ENCODE results near the gene CUX1.

DNA sequence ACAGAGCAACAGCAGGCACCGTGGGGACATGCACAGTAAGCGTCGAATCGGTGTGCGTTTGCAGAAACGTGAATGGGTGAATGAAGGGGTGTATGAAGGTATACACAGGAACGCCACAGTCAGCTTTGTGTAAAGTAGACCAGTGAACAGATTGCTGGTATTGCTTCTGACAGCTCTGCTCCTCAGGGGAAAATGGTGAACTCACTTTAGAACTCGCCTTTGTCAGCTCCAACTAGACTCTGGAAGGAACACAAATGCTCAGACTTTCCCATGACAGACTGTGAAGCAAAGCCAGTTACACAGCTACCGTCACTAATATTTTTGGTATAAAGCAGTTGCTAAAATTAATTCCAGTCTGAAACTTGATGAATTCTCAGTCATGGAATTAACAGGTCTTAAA is 78.9 kb downstream of the CUX1 start:
- TF ChIP-seq, protein P1, sequence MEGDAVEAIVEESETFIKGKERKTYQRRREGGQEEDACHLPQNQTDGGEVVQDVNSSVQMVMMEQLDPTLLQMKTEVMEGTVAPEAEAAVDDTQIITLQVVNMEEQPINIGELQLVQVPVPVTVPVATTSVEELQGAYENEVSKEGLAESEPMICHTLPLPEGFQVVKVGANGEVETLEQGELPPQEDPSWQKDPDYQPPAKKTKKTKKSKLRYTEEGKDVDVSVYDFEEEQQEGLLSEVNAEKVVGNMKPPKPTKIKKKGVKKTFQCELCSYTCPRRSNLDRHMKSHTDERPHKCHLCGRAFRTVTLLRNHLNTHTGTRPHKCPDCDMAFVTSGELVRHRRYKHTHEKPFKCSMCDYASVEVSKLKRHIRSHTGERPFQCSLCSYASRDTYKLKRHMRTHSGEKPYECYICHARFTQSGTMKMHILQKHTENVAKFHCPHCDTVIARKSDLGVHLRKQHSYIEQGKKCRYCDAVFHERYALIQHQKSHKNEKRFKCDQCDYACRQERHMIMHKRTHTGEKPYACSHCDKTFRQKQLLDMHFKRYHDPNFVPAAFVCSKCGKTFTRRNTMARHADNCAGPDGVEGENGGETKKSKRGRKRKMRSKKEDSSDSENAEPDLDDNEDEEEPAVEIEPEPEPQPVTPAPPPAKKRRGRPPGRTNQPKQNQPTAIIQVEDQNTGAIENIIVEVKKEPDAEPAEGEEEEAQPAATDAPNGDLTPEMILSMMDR (IDR thresholded peaks at IDR 0.05): no peak
- TF ChIP-seq ESRRA (CRISPR knock-in tag; IDR thresholded peaks at IDR 0.05; ENCODE audit: borderline replicate concordance) (no peak), ZBTB21 (CRISPR knock-in tag; IDR thresholded peaks at IDR 0.05; ENCODE audit: borderline replicate concordance) (no peak), SMAD3 (CRISPR knock-in tag; IDR thresholded peaks at IDR 0.05; ENCODE audit: borderline replicate concordance) (no peak), IRF2 (CRISPR knock-in tag; IDR thresholded peaks at IDR 0.05; ENCODE audit: borderline replicate concordance, low read depth) (no peak), TP53 (CRISPR knock-in tag; IDR thresholded peaks at IDR 0.05) (no peak), CREB1 (CRISPR knock-in tag; IDR thresholded peaks at IDR 0.05) (no peak), SP1 (CRISPR knock-in tag; conservative IDR thresholded peaks at IDR 0.05) (no peak), MXD4 (CRISPR knock-in tag; IDR thresholded peaks at IDR 0.05; ENCODE audit: borderline replicate concordance) (no peak), JUN (CRISPR knock-in tag; IDR thresholded peaks at IDR 0.05) (no peak)
- TF ChIP-seq, protein P2, sequence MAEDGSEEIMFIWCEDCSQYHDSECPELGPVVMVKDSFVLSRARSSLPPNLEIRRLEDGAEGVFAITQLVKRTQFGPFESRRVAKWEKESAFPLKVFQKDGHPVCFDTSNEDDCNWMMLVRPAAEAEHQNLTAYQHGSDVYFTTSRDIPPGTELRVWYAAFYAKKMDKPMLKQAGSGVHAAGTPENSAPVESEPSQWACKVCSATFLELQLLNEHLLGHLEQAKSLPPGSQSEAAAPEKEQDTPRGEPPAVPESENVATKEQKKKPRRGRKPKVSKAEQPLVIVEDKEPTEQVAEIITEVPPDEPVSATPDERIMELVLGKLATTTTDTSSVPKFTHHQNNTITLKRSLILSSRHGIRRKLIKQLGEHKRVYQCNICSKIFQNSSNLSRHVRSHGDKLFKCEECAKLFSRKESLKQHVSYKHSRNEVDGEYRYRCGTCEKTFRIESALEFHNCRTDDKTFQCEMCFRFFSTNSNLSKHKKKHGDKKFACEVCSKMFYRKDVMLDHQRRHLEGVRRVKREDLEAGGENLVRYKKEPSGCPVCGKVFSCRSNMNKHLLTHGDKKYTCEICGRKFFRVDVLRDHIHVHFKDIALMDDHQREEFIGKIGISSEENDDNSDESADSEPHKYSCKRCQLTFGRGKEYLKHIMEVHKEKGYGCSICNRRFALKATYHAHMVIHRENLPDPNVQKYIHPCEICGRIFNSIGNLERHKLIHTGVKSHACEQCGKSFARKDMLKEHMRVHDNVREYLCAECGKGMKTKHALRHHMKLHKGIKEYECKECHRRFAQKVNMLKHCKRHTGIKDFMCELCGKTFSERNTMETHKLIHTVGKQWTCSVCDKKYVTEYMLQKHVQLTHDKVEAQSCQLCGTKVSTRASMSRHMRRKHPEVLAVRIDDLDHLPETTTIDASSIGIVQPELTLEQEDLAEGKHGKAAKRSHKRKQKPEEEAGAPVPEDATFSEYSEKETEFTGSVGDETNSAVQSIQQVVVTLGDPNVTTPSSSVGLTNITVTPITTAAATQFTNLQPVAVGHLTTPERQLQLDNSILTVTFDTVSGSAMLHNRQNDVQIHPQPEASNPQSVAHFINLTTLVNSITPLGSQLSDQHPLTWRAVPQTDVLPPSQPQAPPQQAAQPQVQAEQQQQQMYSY (CRISPR knock-in tag; IDR thresholded peaks at IDR 0.05): no peak
- TF ChIP-seq, protein P3, sequence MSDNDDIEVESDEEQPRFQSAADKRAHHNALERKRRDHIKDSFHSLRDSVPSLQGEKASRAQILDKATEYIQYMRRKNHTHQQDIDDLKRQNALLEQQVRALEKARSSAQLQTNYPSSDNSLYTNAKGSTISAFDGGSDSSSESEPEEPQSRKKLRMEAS (CRISPR knock-in tag; IDR thresholded peaks at IDR 0.05): no peak
